ENCODE data around the gene RAB11FIP4.
A peak's percentile ranks its signal among the peaks of the same experiment; 100 is the strongest.

RAB11FIP4 gene

DNA sequence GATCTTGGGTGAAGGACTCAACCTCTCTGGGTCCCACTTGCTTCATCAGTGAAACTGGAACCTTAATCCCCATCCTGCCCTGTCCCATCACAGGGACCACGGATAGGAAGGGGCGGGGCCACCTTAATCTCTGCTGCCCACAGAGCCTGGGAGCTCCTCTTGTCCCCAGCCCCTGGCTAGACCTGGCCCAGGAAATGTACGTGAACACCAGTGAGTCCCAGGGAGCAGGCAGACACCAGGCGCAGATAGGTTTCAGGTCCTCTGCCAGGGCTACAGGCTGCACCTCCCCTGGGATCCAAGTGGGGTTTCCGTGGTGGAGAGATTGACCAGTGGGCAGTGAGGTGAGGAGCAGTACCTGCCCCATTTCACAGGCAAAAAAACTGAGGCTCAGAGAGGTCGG lies 21.0 kb downstream of the RAB11FIP4 start:
- Mint-ChIP-seq H3K4me3 (no peak overlapping the region), H3K4me1 (ENCODE audit: low read depth) (no peaks in the 10 kb centered on the region), H3K27me3 (ENCODE audit: low read depth) (peaks cover 12% of the 10 kb centered on the region), H3K9me3 (no peaks in the 10 kb centered on the region), H3K36me3 (ENCODE audit: low read depth) (no peaks in the 10 kb centered on the region), H3K27ac (no peak overlapping the region)

DNA sequence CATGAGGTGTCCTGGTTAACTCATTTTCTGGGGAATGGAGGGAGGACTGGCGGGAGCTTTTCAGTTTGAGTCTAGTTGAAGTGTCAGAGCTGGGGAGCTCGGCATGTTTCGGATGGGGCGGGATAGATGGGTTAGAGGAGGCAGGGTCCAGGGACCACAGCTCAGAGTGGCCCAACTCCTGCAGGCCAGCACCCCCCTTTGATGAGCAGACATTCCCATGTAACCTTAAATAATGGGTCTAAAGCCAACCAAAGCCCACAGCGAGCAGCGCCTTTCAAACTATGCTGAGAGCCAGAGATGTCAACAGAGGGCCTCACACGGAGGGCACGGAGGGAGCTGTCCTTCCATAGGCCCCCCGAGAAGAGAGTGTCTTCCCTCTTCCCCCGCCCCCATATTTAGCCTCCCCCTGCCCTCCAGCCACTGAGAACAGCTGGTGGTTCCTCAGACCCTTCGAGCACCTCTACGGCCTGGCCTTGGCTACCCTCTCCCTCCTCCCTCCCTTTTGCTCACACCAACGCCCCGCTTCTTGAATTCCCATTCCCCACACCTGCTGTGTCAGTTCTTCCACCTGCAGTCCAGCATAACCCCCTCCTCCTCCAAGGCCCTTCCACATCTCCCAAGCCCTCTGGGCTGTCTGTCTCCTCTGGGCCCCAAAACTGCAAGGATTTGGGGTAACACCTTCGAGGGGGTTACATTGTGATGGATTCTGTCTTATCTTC lies 21.8 kb downstream of the RAB11FIP4 start:
- Mint-ChIP-seq H3K27ac (no peak overlapping the region), H3K4me3 (no peak overlapping the region), H3K9me3 (no peaks in the 10 kb centered on the region), H3K4me1 (ENCODE audit: low read depth) (no peaks in the 10 kb centered on the region), H3K36me3 (ENCODE audit: low read depth) (no peaks in the 10 kb centered on the region), H3K27me3 (ENCODE audit: low read depth) (peaks cover 8% of the 10 kb centered on the region)

DNA sequence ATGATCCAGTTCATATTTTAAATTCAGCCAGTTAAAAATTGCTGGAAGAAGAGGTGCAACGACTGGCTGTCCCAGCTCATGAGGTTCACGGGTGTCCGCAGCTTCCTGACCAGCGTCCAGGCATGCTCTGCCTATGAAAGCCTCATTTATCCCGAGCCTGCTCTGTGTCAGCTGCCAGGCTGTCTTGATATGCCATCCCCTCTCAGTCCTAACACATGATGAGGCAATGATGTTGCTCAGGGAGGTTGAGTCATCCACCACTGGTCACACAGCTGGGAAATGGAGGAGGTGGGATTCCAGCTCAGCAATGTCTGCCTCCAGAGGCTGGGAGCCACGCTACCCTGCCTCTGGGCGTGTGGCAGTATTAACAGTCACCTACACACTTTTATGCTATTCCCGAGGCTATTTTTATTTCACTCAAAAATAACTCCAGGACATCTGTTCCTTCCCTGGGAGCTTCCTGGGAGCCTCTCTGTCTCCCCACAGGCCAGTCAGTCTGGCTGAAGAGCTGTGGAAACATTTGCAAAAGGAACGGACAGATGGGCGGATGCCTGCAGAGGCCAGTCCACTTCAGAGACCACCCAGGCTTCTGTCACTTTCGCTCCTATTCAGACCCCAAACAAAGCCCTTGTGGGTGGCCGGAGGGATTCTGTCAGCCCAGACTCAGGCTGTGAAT lies 22.5 kb downstream of the RAB11FIP4 start:
- peaks cover 1% of the 10 kb centered on the region for H3K4me1 Mint-ChIP-seq (ENCODE audit: low read depth)
- no peaks in the 10 kb centered on the region for H3K9me3 Mint-ChIP-seq
- peaks cover 7% of the 10 kb centered on the region for H3K27me3 Mint-ChIP-seq (ENCODE audit: low read depth)
- H3K27ac Mint-ChIP-seq = no peak overlapping the region
- H3K36me3 Mint-ChIP-seq (ENCODE audit: low read depth) = no peaks in the 10 kb centered on the region
- H3K4me3 Mint-ChIP-seq = no peak overlapping the region

GRCh38 chr17:31414550-31414918 lies 23.1 kb downstream of the RAB11FIP4 start:
- no peaks in the 10 kb centered on the region for H3K9me3 Mint-ChIP-seq
- no peak overlapping the region for H3K27ac Mint-ChIP-seq
- H3K4me3 Mint-ChIP-seq = no peak overlapping the region
- no peaks in the 10 kb centered on the region for H3K36me3 Mint-ChIP-seq (ENCODE audit: low read depth)
- H3K4me1 Mint-ChIP-seq (ENCODE audit: low read depth) = peaks cover 1% of the 10 kb centered on the region
- peaks cover 4% of the 10 kb centered on the region for H3K27me3 Mint-ChIP-seq (ENCODE audit: low read depth)

DNA sequence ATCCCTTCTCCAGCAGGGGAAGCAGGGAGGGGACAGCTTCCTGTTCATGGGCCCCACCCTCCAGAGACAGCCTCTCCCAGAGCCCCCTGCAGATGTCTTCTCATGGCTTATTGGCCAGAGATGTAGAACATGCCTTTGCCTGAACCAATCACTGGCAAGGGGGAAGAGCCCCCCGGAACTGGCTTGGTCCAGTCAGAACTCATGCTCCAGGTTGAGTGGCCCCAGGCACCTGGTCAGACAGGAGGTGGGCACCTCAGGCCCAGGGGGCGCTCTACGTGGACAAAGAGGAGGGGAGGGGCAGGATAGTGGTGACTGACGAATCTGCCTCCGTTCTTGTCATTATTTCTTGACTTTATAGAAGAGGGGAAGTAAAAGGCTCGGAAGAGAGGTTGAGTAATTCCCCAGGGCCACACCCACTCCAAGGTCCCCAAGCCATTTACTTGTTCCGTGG lies 23.6 kb downstream of the RAB11FIP4 start:
- Mint-ChIP-seq H3K27me3 (ENCODE audit: low read depth) (peaks cover 4% of the 10 kb centered on the region), H3K4me3 (no peak overlapping the region), H3K36me3 (ENCODE audit: low read depth) (no peaks in the 10 kb centered on the region), H3K4me1 (ENCODE audit: low read depth) (peaks cover 1% of the 10 kb centered on the region), H3K27ac (no peak overlapping the region), H3K9me3 (no peaks in the 10 kb centered on the region)

DNA sequence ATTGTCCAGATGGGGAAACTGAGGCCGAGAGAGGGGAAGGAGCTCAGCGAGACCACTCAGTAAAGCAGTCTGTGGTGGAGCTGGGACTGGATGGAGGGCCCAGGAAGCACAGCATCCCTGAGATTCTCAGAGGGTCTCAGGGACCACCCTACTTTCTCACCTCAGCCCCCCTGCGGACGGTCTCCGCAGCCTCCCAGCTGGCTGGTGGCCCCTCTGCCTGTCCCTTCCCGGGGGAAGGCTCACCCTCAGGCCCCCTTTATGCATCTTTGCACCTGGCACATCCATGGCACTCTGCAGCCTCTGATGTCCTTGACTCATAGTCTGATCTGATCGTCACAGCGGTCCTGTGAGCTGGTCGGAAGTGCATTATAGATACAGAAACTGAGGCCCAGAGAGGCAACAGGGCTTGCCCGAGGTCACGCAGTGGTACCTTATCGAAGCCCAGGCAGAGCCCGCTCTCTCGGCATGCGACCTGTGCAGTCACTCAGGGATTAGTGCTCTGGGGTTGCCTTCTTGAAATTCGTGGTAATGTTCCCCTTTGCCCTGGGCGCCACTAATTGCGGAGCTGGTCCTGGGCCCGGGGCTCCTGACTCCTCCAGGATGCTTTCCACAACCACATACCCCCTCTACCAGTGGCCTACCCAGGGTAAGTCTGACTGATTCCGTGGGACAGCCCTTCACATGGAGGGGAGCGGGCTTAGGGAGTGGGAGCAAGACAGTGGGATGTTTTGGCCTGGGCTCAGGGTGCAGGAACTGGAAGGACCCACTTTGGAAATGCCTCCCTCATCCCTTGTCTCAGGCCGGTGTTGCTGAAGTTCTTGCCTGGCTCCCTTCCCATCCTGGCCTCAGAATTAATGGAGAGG lies 24.4 kb downstream of the RAB11FIP4 start:
- H3K4me3 Mint-ChIP-seq = no peak overlapping the region
- H3K4me1 Mint-ChIP-seq (ENCODE audit: low read depth) = peaks cover 1% of the 10 kb centered on the region
- H3K27me3 Mint-ChIP-seq (ENCODE audit: low read depth) = peaks cover 4% of the 10 kb centered on the region
- no peaks in the 10 kb centered on the region for H3K36me3 Mint-ChIP-seq (ENCODE audit: low read depth)
- no peak overlapping the region for H3K27ac Mint-ChIP-seq
- no peaks in the 10 kb centered on the region for H3K9me3 Mint-ChIP-seq

- H3K9me3 Mint-ChIP-seq = no peaks in the 10 kb centered on the region
- peaks cover 1% of the 10 kb centered on the region for H3K4me1 Mint-ChIP-seq (ENCODE audit: low read depth)
- H3K27me3 Mint-ChIP-seq (ENCODE audit: low read depth) = peaks cover 4% of the 10 kb centered on the region
- no peak overlapping the region for H3K27ac Mint-ChIP-seq
- no peak overlapping the region for H3K4me3 Mint-ChIP-seq
- no peaks in the 10 kb centered on the region for H3K36me3 Mint-ChIP-seq (ENCODE audit: low read depth)
These were observed 25.0 kb downstream of the RAB11FIP4 start for GRCh38 chr17:31416503-31416923.

- Mint-ChIP-seq H3K27me3 (ENCODE audit: low read depth) (peaks cover 5% of the 10 kb centered on the region), H3K36me3 (ENCODE audit: low read depth) (no peaks in the 10 kb centered on the region), H3K4me1 (ENCODE audit: low read depth) (peaks cover 1% of the 10 kb centered on the region), H3K4me3 (no peak overlapping the region), H3K9me3 (peaks cover under 1% of the 10 kb centered on the region), H3K27ac (no peak overlapping the region)
These were observed 25.7 kb downstream of the RAB11FIP4 start for GRCh38 chr17:31417051-31417792.

GRCh38 chr17:31418773-31419350 lies 27.4 kb downstream of the RAB11FIP4 start:
- Mint-ChIP-seq H3K36me3 (ENCODE audit: low read depth) (no peaks in the 10 kb centered on the region), H3K27me3 (ENCODE audit: low read depth) (peaks cover 13% of the 10 kb centered on the region), H3K4me3 (no peak overlapping the region), H3K27ac (peak overlapping the region; percentile 4), H3K9me3 (peaks cover 3% of the 10 kb centered on the region), H3K4me1 (ENCODE audit: low read depth) (peaks cover 1% of the 10 kb centered on the region)

GRCh38 chr17:31422443-31422842 lies 31.0 kb downstream of the RAB11FIP4 start:
- Mint-ChIP-seq H3K36me3 (ENCODE audit: low read depth) (no peaks in the 10 kb centered on the region), H3K9me3 (peaks cover 3% of the 10 kb centered on the region), H3K27ac (no peak overlapping the region), H3K4me3 (no peak overlapping the region), H3K4me1 (ENCODE audit: low read depth) (peaks cover 1% of the 10 kb centered on the region), H3K27me3 (ENCODE audit: low read depth) (peaks cover 17% of the 10 kb centered on the region)

- H3K36me3 Mint-ChIP-seq (ENCODE audit: low read depth) = no peaks in the 10 kb centered on the region
- H3K4me3 Mint-ChIP-seq = no peak overlapping the region
- no peak overlapping the region for H3K27ac Mint-ChIP-seq
- peaks cover 15% of the 10 kb centered on the region for H3K27me3 Mint-ChIP-seq (ENCODE audit: low read depth)
- peaks cover 3% of the 10 kb centered on the region for H3K9me3 Mint-ChIP-seq
- H3K4me1 Mint-ChIP-seq (ENCODE audit: low read depth) = no peaks in the 10 kb centered on the region
These were observed 33.4 kb downstream of the RAB11FIP4 start for GRCh38 chr17:31424944-31425281.

DNA sequence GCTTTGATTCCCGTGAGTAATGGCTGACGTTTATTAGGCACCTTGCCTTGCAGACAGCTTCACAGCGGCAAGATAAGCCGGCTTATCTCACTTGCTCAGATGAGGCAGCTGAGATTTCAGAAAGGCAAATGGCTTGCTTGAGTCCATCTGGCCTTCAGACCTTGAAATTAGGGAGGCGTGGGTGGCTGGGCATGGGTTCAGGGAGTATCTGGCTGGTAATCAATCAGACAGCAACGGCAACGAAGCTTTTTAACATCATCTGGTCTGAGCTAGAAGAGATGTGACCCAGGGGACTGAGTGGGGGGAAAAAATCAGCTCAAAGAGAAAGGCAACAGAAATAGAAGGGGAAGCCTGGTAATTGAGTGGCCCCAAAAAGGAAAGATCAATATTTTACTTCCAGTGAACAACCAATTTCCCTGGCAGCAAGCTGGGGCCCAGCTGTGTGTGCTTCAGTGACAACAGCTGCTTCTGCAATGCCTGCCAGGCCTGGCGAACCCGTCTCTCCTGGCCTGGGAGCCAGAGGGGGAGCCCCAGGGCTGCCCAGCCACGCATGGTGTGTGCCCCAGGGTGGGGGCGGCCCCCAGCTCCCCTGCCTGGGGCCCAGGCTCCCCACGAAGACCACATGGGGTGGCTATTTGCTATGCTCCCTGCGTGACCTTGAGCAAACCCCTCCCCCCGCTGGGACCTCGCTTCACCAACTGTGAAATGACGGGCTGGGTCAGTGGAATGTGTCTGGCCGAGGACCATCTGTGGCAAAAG lies 34.0 kb downstream of the RAB11FIP4 start:
- Mint-ChIP-seq H3K36me3 (ENCODE audit: low read depth) (no peaks in the 10 kb centered on the region), H3K4me3 (no peak overlapping the region), H3K27ac (no peak overlapping the region), H3K4me1 (ENCODE audit: low read depth) (no peaks in the 10 kb centered on the region), H3K27me3 (ENCODE audit: low read depth) (peaks cover 18% of the 10 kb centered on the region), H3K9me3 (peaks cover 3% of the 10 kb centered on the region)

DNA sequence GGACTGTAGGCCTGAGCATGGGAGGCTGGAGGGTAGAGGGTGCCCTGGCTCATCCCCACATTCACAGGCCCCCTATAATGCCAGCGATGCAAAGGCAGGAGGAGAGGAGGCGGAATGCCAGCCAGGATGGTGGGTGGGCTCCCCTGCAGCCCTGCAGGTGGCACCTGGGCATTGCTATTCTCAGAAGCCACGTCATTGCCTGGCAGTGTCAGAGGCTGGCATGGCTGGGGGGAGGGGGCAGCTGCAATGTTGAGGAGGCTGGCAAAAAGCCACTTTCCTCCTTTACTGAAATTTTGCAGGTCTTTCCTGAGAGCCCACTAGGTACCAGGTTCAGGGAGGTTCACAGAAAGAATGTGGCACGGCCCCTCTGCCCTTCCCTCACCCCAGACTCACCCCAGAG lies 36.2 kb downstream of the RAB11FIP4 start:
- H3K27me3 Mint-ChIP-seq (ENCODE audit: low read depth) = peaks cover 29% of the 10 kb centered on the region
- H3K36me3 Mint-ChIP-seq (ENCODE audit: low read depth) = no peaks in the 10 kb centered on the region
- H3K9me3 Mint-ChIP-seq = no peaks in the 10 kb centered on the region
- H3K4me3 Mint-ChIP-seq = no peak overlapping the region
- H3K27ac Mint-ChIP-seq = no peak overlapping the region
- H3K4me1 Mint-ChIP-seq (ENCODE audit: low read depth) = peaks cover 1% of the 10 kb centered on the region

Measured in T-helper 1 cell treated with Interleukin-12 subunit alpha and Interleukin-12 subunit beta and Interleukin-4 antibody, amounts not matched to agents 30 μg/mL and 1 μg/mL, for 36 hours (primary cell).